Heart right ventricle (tissue), 16 donors: ENCODE measurements around the gene HDAC5. TPM values are rescaled to one million over a fixed set of nuclear protein-coding genes. Genes with fewer than 3 reads are reported as not detected.

Experiments
- ATAC-seq, 8 donors: fragments of 200-7000 bp; cut with Tn5 transposase; one replicate each; pipeline ENCODE4 v1.9.1; 2020; ENCODE audit warnings: mild to moderate bottlenecking in 8 of 8, moderate library complexity in 8 of 8, moderate number of reproducible peaks in 1 of 8
- DNase-seq, 2 donors: peaks; one replicate each; pipeline ENCODE4 v3.0.0-alpha.2; 2020
- H3K27ac ChIP-seq, 10 donors: fragments of 200-600 bp; sonication (generic) in 2 of 10; one replicate each; pipeline versions ENCODE4 v1.5.0 to v1.8.0; 2020 to 2022; ENCODE audit warnings: mild to moderate bottlenecking in 3 of 10
- H3K27me3 ChIP-seq, 7 donors: fragments of 200-600 bp; one replicate each; pipeline ENCODE4 v1.8.0; 2021 to 2022; ENCODE audit warnings: mild to moderate bottlenecking in 2 of 7
- H3K36me3 ChIP-seq, 9 donors: fragments of 200-600 bp; sonication (generic) in 1 of 9; one replicate each; pipeline versions ENCODE4 v1.5.0 to v1.8.0; 2020 to 2022; ENCODE audit warnings: mild to moderate bottlenecking in 2 of 9
- H3K4me1 ChIP-seq, 9 donors: fragments of 200-600 bp; sonication (generic) in 1 of 9; one replicate each; pipeline versions ENCODE4 v1.5.0 to v1.8.0; 2020 to 2022; ENCODE audit warnings: mild to moderate bottlenecking in 4 of 9
- H3K4me3 ChIP-seq, 10 donors: fragments of 200-600 bp; sonication (generic) in 2 of 10; one replicate each; pipeline versions ENCODE4 v1.5.0 to v1.8.0; 2020 to 2022; ENCODE audit warnings: mild to moderate bottlenecking in 7 of 10, moderate library complexity in 2 of 10
- H3K9me3 ChIP-seq, 11 donors: fragments of 200-600 bp in 10 of 11; sonication (generic) in 2 of 11; one replicate each; pipeline versions ENCODE4 v1.5.0 to v1.8.0; 2013 to 2022; ENCODE audit warnings: mild to moderate bottlenecking in 2 of 11, control low read depth in 1 of 11, moderate library complexity in 1 of 11
- CTCF ChIP-seq, 9 donors: fragments of 200-600 bp; sonication (generic) in 2 of 9; IDR thresholded peaks; one replicate each; pipeline versions ENCODE4 v1.5.0 to v1.8.0; 2021 to 2022; ENCODE audit warnings: antibody characterized with exemption in 9 of 9, mild to moderate bottlenecking in 5 of 9, moderate library complexity in 1 of 9
- WGBS, 2 donors: extraction: QIAGEN DNeasy Blood & Tissue Kit; methylation state at CpG; one replicate each; pipeline ENCODE4 v1.1.7; 2013; ENCODE audit warnings: inconsistent platforms in 1 of 2; 5-methylcytosine and 5-hydroxymethylcytosine counted together
- intact Hi-C, 10 donors: fragments of 100-400 bp; cut with DNase I; formaldehyde crosslinking; loops; one replicate each; pipeline versions ENCODE4 v1.11.1 to v1.14.2; 2022
- polyA plus RNA-seq, 2 donors: library from polyadenylated mRNA; stranded (reverse); fragments of 200-250 nt; gene quantifications; one replicate each; pipeline ENCODE4 v1.2.3, GENCODE V29; 2013
- total RNA-seq, 10 donors: library from RNA; stranded (reverse); fragmentation: NEBNext Ultra II Directional in 3 of 10; extraction: Animal tissue kit (Norgen Biotek cat#: 25700) in 3 of 10; gene quantifications; one replicate each; pipeline versions ENCODE4 v1.2.1 to v1.2.4, GENCODE V29; 2021 to 2023
- donor health status: Arrhythmogenic right ventricular cardiomyopathy.
- donor health status: ischemic (EF 13 %, LVEDD 7.1; RV severe dilation, severe dysfunction).
- donor health status: healthy with polysubstance abuse.
- donor health status: DM: no; HTN: yes; CAD: no.
- donor health status: DM: no; HTN: no; CAD: no.
- donor health status: ischemic (EF 25% LVEDD 6.9; RV normal size, moderate dysfunction).
- donor health status: ischemic (EF 25% LVEDD 5.7; RV mildly dilated, moderate dysfunction).
- donor health status: healthy.
- donor health status: DM: yes; HTN: yes; CAD: no.
- donor health status: Ischemic cardiomyopathy.
- donor health status: ischemic (EF 35%, LVEDD 5.7; RV mildly dilated, moderate dysfunction).
- donor health status: nonischemic (EF 11% LVEDD 7.7; RV severe dilation, severe dysfunction).
- donor health status: DM: yes; HTN: yes; CAD: no.
- donor health status: PGD.
- donor health status: ischemic (EF 29% LVEDD 5.4; RV normal size, mild dysfunction).
- donor health status: nonischemic (EF 23%, LVEDD 6.1; RV moderate dilation, normal function).

Gene HDAC5
- total and polyA plus RNA-seq, 12 donors, result 55.2 to 85.4 (median 65.5) TPM

GRCh38 chr17:44119062-44119461, 4.4 kb downstream of the HDAC5 start:
- 49 to 50% methylated on average over 5 of the region's 5 CpGs for WGBS, 2 donors
- ATAC-seq (no peak), DNase-seq (no peak)
- Histone ChIP-seq H3K4me3 (no peak overlapping the region), H3K9me3 (no peaks in the 10 kb centered on the region), H3K36me3 (peaks cover 0 to 35% (median 9%) of the 10 kb centered on the region in 9 donors), H3K4me1 (peaks cover 15 to 90% (median 74%) of the 10 kb centered on the region in 9 donors), H3K27me3 (no peaks in the 10 kb centered on the region), H3K27ac (peak overlapping the region in 1 of 10 donors; percentile 30)
- TF ChIP-seq CTCF (IDR thresholded peaks at IDR 0.05), result no peak
- intact Hi-C loops, result loop anchor here in 3 of 10 donors (5.0 to 10.0 kb wide), 3 partner anchors 104 to 174 kb away; partner anchors contain the start of genes PPY (in 1 of the 3) and TMEM101 (in 1 of the 3)

GRCh38 chr17:44118427-44119050, 4.9 kb downstream of the HDAC5 start:
- H3K4me1 ChIP-seq, result peaks cover 15 to 94% (median 78%) of the 10 kb centered on the region in 9 donors
- H3K27ac ChIP-seq, result peak overlapping the region in 1 of 10 donors; percentile 30
- no peaks in the 10 kb centered on the region for H3K9me3 ChIP-seq
- ATAC-seq (no peak), DNase-seq (no peak)
- peaks cover 0 to 37% (median 9%) of the 10 kb centered on the region in 9 donors for H3K36me3 ChIP-seq
- H3K27me3 ChIP-seq, result no peaks in the 10 kb centered on the region
- H3K4me3 ChIP-seq, result no peak overlapping the region
- TF ChIP-seq CTCF (IDR thresholded peaks at IDR 0.05), result no peak
- intact Hi-C loops, result loop anchor here in 3 of 10 donors (5.0 to 10.0 kb wide), 3 partner anchors 104 to 174 kb away; partner anchors contain the start of genes PPY (in 1 of the 3) and TMEM101 (in 1 of the 3)
- 58 to 61% methylated on average over 10 of the region's 10 CpGs for WGBS, 2 donors

- DNase-seq (no peak), ATAC-seq (no peak)
- Histone ChIP-seq H3K4me1 (peaks cover 26 to 100% (median 82%) of the 10 kb centered on the region in 9 donors), H3K27me3 (no peaks in the 10 kb centered on the region), H3K9me3 (no peaks in the 10 kb centered on the region), H3K4me3 (no peak overlapping the region), H3K27ac (peak overlapping the region in 2 of 10 donors; percentile 5 to 22), H3K36me3 (peaks cover 0 to 40% (median 9%) of the 10 kb centered on the region in 9 donors)
- intact Hi-C loops, result loop anchor here in 3 of 10 donors (5.0 to 10.0 kb wide), 3 partner anchors 103 to 173 kb away; partner anchors contain the start of genes PPY (in 1 of the 3) and TMEM101 (in 1 of the 3)
- no peak for TF ChIP-seq CTCF (IDR thresholded peaks at IDR 0.05)
- 44 to 57% methylated on average over 18 of the region's 18 CpGs for WGBS, 2 donors
These were observed 6.1 kb downstream of the HDAC5 start for GRCh38 chr17:44117351-44117750.

- intact Hi-C loops, result loop anchor here in 3 of 10 donors (5.0 to 10.0 kb wide), 3 partner anchors 101 to 171 kb away; partner anchors contain the start of genes PPY (in 1 of the 3) and TMEM101 (in 1 of the 3)
- WGBS, 2 donors, result 44 to 49% methylated on average over 11 of the region's 11 CpGs
- TF ChIP-seq CTCF (IDR thresholded peaks at IDR 0.05), result peak; percentile 55 to 85 (median 80)
These were observed 7.6 kb downstream of the HDAC5 start for GRCh38 chr17:44115585-44116415.

More at GRCh38 chr17:44115585-44116415, 7.6 kb downstream of the HDAC5 start:
- no peak for ATAC-seq
- Histone ChIP-seq H3K4me1 (peaks cover 37 to 98% (median 79%) of the 10 kb centered on the region in 9 donors), H3K27ac (peak overlapping the region in 5 of 10 donors; percentile 23 to 97 (median 50)), H3K27me3 (no peaks in the 10 kb centered on the region), H3K4me3 (no peak overlapping the region), H3K36me3 (peaks cover 0 to 40% (median 9%) of the 10 kb centered on the region in 9 donors), H3K9me3 (no peaks in the 10 kb centered on the region)
- DNase-seq, result no peak
